Transverse colon (tissue), 4 donors: Measurements from ENCODE around the gene STK38L. TPM values are rescaled to one million over a fixed set of nuclear protein-coding genes. Genes with fewer than 3 reads are reported as not detected.

ENCODE experiments used
- DNase-seq: peaks from one replicate; pipeline ENCODE4 v3.0.0-alpha.2; 2019
- H3K27ac ChIP-seq, 4 donors: fragments of 200-600 bp; sonication (generic); 2 replicates each; pipeline ENCODE4 v1.5.1; 2016 to 2018; ENCODE audit warnings: inconsistent platforms in 4 of 4
- H3K27me3 ChIP-seq: fragments of 200-600 bp; sonication (generic); 2 replicates; pipeline ENCODE4 v1.5.1; 2017; ENCODE audit warnings: inconsistent platforms
- H3K36me3 ChIP-seq, 4 donors: fragments of 200-600 bp; sonication (generic); 2 replicates each; pipeline ENCODE4 v1.5.1; 2017 to 2019; ENCODE audit warnings: inconsistent platforms in 4 of 4
- H3K4me1 ChIP-seq, 4 donors: fragments of 200-600 bp; sonication (generic); 2 replicates each; pipeline ENCODE4 v1.5.1; 2017 to 2020; ENCODE audit warnings: inconsistent platforms in 4 of 4
- H3K4me3 ChIP-seq, 4 donors: fragments of 200-600 bp; sonication (generic); 1 replicate in 1 of 4; 2 replicates in 3 of 4; pipeline versions ENCODE4 v1.5.1 to v1.6.1; 2017 to 2019; ENCODE audit warnings: inconsistent platforms in 4 of 4
- H3K9me3 ChIP-seq, 2 donors: fragments of 200-600 bp; sonication (generic); 2 replicates each; pipeline ENCODE4 v1.5.1; 2017 to 2019; ENCODE audit warnings: inconsistent platforms in 2 of 2
- EP300 ChIP-seq: sonication (generic); formaldehyde crosslinking; IDR thresholded peaks from one replicate; pipeline ENCODE4 v1.6.1; 2017; ENCODE audit warnings: antibody characterized with exemption, low read depth
- POLR2A ChIP-seq: fragments of 450-650 bp; IDR thresholded peaks from one replicate; pipeline ENCODE4 v1.6.1; 2016; ENCODE audit warnings: antibody characterized with exemption, mild to moderate bottlenecking, moderate library complexity
- POLR2AphosphoS5 ChIP-seq, 3 donors: sonication (generic); formaldehyde crosslinking; IDR thresholded peaks; one replicate each; pipeline ENCODE4 v1.6.1; 2016; ENCODE audit warnings: antibody characterized with exemption in 3 of 3
- WGBS, 2 donors: methylation state at CpG; one replicate each; pipeline ENCODE4 v1.1.5; 2018; ENCODE audit warnings: low coverage in 1 of 2; 5-methylcytosine and 5-hydroxymethylcytosine counted together
- in situ Hi-C, 4 donors: fragments of 200-750 bp; cut with MboI; loops; one replicate each; pipeline versions ENCODE4 v1.15.0 to v1.15.1; 2017; ENCODE audit warnings: low sequenced_read_pairs in 3 of 4, low pct_ligation_motif_present in 1 of 4, low pct_unique_long_range_greater_than_20kb in 1 of 4
- intact Hi-C: fragments of 100-400 bp; cut with DNase I; formaldehyde crosslinking; loops from one replicate; pipeline ENCODE4 v1.15.1; 2023; ENCODE audit warnings: low total_unique reads
- total RNA-seq, 4 donors: library from RNA; depleted of rRNA; stranded (reverse); fragments of >200 nt; gene quantifications; one replicate each; pipeline ENCODE4 v1.1.0, GENCODE V29; 2016
- TF ChIP-seq, protein P1 (sequence below), 5 experiments: fragments of 200-600 bp in 3 of 5; fragments of 450-650 bp in 2 of 5; sonication (generic) in 3 of 5; IDR thresholded peaks; 1 replicate in 2 of 5; 2 replicates in 3 of 5; pipeline ENCODE4 v1.5.1; 2016 to 2017; ENCODE audit warnings: antibody characterized with exemption in 5 of 5, inconsistent platforms in 3 of 5, mild to moderate bottlenecking in 2 of 5, moderate library complexity in 1 of 5

The STK38L gene
- total RNA-seq, 4 donors from 2014 or later: 18.5 to 51.8 (median 40.9) TPM

DNA sequence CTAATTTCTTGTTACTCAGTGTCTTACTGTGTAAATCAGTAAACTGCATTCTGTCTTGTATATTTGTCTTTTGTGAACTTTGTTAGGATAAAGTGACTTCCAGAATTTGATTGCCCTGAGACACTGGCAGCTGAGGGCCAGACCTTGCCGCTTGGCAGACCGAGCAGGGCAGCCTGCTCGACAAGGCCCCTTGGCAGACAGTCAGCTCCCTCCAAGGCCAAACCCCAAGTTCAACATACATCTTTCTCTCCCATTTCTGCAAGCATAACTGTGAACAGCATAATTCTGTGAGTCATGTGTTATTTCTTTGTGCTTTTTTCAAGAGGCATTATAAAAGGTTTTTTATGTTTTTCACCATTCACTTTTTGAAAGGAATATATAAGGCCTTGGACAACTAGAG lies 49.4 kb downstream of the STK38L start:
- 20 to 30% methylated on average over 1 to 3 of the region's 3 CpGs for WGBS, 2 donors
- no peaks in the 10 kb centered on the region for H3K27me3 ChIP-seq
- DNase-seq: peak; percentile 51
- H3K36me3 ChIP-seq: peaks cover 0 to 9% (median 0%) of the 10 kb centered on the region in 4 donors
- H3K4me1 ChIP-seq: peaks cover 28 to 66% (median 38%) of the 10 kb centered on the region in 4 donors
- in situ Hi-C loops: no loop called here
- H3K9me3 ChIP-seq: no peaks in the 10 kb centered on the region
- intact Hi-C loops: no loop called here
- H3K4me3 ChIP-seq: no peak overlapping the region
- H3K27ac ChIP-seq: peak overlapping the region; percentile 11 to 49 (median 38)
- no peak for TF ChIP-seq POLR2A
- TF ChIP-seq, protein P1, sequence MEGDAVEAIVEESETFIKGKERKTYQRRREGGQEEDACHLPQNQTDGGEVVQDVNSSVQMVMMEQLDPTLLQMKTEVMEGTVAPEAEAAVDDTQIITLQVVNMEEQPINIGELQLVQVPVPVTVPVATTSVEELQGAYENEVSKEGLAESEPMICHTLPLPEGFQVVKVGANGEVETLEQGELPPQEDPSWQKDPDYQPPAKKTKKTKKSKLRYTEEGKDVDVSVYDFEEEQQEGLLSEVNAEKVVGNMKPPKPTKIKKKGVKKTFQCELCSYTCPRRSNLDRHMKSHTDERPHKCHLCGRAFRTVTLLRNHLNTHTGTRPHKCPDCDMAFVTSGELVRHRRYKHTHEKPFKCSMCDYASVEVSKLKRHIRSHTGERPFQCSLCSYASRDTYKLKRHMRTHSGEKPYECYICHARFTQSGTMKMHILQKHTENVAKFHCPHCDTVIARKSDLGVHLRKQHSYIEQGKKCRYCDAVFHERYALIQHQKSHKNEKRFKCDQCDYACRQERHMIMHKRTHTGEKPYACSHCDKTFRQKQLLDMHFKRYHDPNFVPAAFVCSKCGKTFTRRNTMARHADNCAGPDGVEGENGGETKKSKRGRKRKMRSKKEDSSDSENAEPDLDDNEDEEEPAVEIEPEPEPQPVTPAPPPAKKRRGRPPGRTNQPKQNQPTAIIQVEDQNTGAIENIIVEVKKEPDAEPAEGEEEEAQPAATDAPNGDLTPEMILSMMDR (IDR thresholded peaks at IDR 0.05): no peak
- no peak for TF ChIP-seq POLR2AphosphoS5 (IDR thresholded peaks at IDR 0.05)
- TF ChIP-seq EP300: no peak

DNA sequence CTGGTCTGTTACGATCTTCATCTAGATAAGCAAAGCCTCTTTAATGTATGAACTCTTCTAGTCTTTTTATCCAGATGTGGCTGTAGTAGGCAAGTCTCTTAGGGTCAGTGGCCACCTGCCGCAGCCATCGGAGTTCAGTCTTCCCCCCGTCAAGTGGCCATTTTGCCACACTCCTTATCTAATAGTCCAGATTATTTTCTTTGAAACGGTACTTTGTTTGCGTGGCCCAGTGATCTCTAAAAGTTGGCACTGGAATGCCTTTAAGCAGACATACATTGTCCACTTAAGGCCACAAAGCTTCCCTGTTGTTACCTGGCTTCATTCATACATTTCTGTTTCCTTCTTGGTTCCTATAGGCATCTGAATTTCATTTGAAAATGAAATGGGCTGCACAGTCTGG lies 52.6 kb downstream of the STK38L start:
- no peak for TF ChIP-seq EP300
- TF ChIP-seq, protein P1 (IDR thresholded peaks at IDR 0.05): no peak
- no peak for TF ChIP-seq POLR2A
- TF ChIP-seq POLR2AphosphoS5 (IDR thresholded peaks at IDR 0.05): no peak
- Histone ChIP-seq H3K4me3 (no peak overlapping the region), H3K27ac (peak overlapping the region in 1 of 4 donors; percentile 13), H3K27me3 (no peaks in the 10 kb centered on the region), H3K4me1 (peaks cover 11 to 43% (median 15%) of the 10 kb centered on the region in 4 donors), H3K36me3 (peaks cover 0 to 10% (median 0%) of the 10 kb centered on the region in 4 donors), H3K9me3 (no peaks in the 10 kb centered on the region)
- in situ Hi-C loops (no loop called here), intact Hi-C loops (no loop called here)
- no peak for DNase-seq
- WGBS, 2 donors: 78 to 80% methylated on average over 1 to 6 of the region's 6 CpGs

DNA sequence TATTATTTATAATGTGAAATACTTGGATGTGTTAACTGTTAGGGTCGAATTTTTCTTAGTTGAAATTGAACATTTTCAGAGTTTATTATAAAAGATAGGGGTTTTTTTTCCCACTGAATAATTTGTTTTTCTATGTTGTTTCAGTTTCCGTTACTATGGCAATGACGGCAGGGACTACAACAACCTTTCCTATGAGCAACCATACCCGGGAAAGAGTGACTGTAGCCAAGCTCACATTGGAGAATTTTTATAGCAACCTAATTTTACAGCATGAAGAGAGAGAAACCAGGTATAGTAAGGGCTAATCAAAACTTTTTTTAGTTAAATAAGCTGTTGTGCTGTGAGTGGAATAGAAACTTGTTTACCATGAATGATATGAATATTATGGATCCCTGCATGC lies 53.5 kb downstream of the STK38L start:
- Histone ChIP-seq H3K4me1 (peaks cover 7 to 34% (median 13%) of the 10 kb centered on the region in 4 donors), H3K27me3 (no peaks in the 10 kb centered on the region), H3K9me3 (no peaks in the 10 kb centered on the region), H3K4me3 (no peak overlapping the region), H3K36me3 (peaks cover 0 to 10% (median 2%) of the 10 kb centered on the region in 4 donors), H3K27ac (no peak overlapping the region)
- TF ChIP-seq POLR2AphosphoS5 (IDR thresholded peaks at IDR 0.05) (no peak), POLR2A (no peak), EP300 (no peak)
- TF ChIP-seq, protein P1 (IDR thresholded peaks at IDR 0.05): no peak
- in situ Hi-C loops (no loop called here), intact Hi-C loops (no loop called here)
- no peak for DNase-seq
- WGBS, 2 donors: 64 to 65% methylated on average over 4 of the region's 4 CpGs

DNA sequence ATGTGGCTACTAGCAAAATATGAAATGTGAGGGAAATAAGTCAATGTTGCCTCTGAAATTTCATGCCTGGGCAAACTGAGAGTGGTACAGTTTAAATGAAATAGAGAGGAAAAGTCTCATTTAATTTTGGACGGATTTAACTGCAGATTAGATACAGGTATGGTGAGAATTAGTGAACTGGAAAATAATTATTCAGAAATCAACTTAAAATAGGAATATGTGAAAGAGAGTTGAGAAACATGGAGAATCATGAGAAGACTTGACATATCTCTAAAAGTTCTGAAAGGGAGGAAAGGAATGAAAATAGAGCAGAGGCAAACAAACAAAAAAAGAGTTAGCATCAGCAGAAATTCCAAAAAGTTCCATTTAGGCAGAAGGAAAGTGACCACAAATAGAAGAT lies 55.0 kb downstream of the STK38L start:
- intact Hi-C loops: no loop called here
- no peaks in the 10 kb centered on the region for H3K27me3 ChIP-seq
- H3K4me1 ChIP-seq: peaks cover 0 to 30% (median 1%) of the 10 kb centered on the region in 4 donors
- H3K9me3 ChIP-seq: no peaks in the 10 kb centered on the region
- WGBS, 2 donors: 83 to 100% methylated on average over 1 of the region's 1 CpG
- peaks cover 0 to 10% (median 2%) of the 10 kb centered on the region in 4 donors for H3K36me3 ChIP-seq
- in situ Hi-C loops: no loop called here
- no peak overlapping the region for H3K4me3 ChIP-seq
- H3K27ac ChIP-seq: peak overlapping the region in 1 of 4 donors; percentile 12
- no peak for DNase-seq
- TF ChIP-seq POLR2AphosphoS5 (IDR thresholded peaks at IDR 0.05): no peak
- TF ChIP-seq EP300: no peak
- TF ChIP-seq, protein P1 (IDR thresholded peaks at IDR 0.05): no peak
- TF ChIP-seq POLR2A: no peak
